H1 (cell line): Measurements from ENCODE around the gene GALNTL6. TPM values are rescaled to one million over a fixed set of nuclear protein-coding genes. Genes with fewer than 3 reads are reported as not detected.

Experiments
- CTCF ChIA-PET: fragments of 300-600 bp; sonication (Branson Sonifier 250); formaldehyde crosslinking; loops from one replicate; lab custom pipeline; 2021; ENCODE audit not compliant: partially characterized antibody; lab: Charles Lee
- POLR2A ChIA-PET: fragments of 300-600 bp; sonication (Branson Sonifier 250); formaldehyde crosslinking; loops from one replicate; lab custom pipeline; 2021; ENCODE audit warnings: inconsistent platforms; ENCODE audit not compliant: partially characterized antibody; lab: Charles Lee
- DNase-seq, 2 experiments: peaks; one replicate each; pipeline versions ENCODE4 v3.0.0 to v3.0.0-alpha.2; 2010 to 2022; ENCODE audit warnings: low spot score in 2 of 2, low read depth in 1 of 2, mixed read lengths in 1 of 2
- FAIRE-seq: peaks from 2 replicates; lab custom pipeline; 2011; peaks lifted over from hg19 to GRCh38; lab: Jason Lieb, UNC
- H2AFZ ChIP-seq: 2 replicates; pipeline ENCODE4 v1.8.1; 2012; ENCODE audit warnings: low read length, inconsistent platforms
- H2AK5ac ChIP-seq: 2 replicates; pipeline ENCODE4 v1.6.1; 2013; ENCODE audit warnings: low read depth, low read length
- H2BK120ac ChIP-seq: replicated peaks from 2 replicates; pipeline ENCODE3; 2013; ENCODE audit warnings: low read depth, low read length, inconsistent platforms
- H2BK12ac ChIP-seq: 2 replicates; pipeline ENCODE4 v1.6.1; 2013; ENCODE audit warnings: low read depth, low read length
- H2BK15ac ChIP-seq: 2 replicates; pipeline ENCODE4 v1.6.1; 2013; ENCODE audit warnings: low read length
- H2BK20ac ChIP-seq: 2 replicates; pipeline ENCODE4 v1.6.1; 2013; ENCODE audit warnings: low read length
- H2BK5ac ChIP-seq: 2 replicates; pipeline ENCODE4 v1.6.1; 2013; ENCODE audit warnings: low read depth, low read length
- H3K14ac ChIP-seq: 2 replicates; pipeline ENCODE4 v1.6.1; 2013; ENCODE audit warnings: inconsistent platforms; ENCODE audit not compliant: insufficient read length
- H3K18ac ChIP-seq: 2 replicates; pipeline ENCODE4 v1.6.1; 2013; ENCODE audit warnings: low read length; ENCODE audit errors: extremely low read depth
- H3K23ac ChIP-seq: 2 replicates; pipeline ENCODE4 v1.6.1; 2013; ENCODE audit warnings: inconsistent platforms; ENCODE audit not compliant: insufficient read length
- H3K23me2 ChIP-seq: 2 replicates; pipeline ENCODE4 v1.6.1; 2013; ENCODE audit warnings: low read depth, low read length
- H3K27ac ChIP-seq: 2 replicates; pipeline ENCODE4 v1.6.1; 2011; ENCODE audit warnings: low read depth, low read length, inconsistent platforms
- H3K27me3 ChIP-seq, 4 experiments: replicated peaks in 1 of 4; 1 replicate in 1 of 4; 2 replicates in 3 of 4; pipeline versions ENCODE4 v1.6.1 to v1.8.1; 2011 to 2013; ENCODE audit warnings: low read length in 3 of 4, mild to moderate bottlenecking in 3 of 4, inconsistent platforms in 2 of 4, mixed read lengths in 2 of 4, moderate library complexity in 1 of 4; ENCODE audit not compliant: control insufficient read depth in 3 of 4, insufficient read depth in 3 of 4; ENCODE audit errors: extremely low read depth in 1 of 4
- H3K36me3 ChIP-seq, 4 experiments: 2 replicates each; pipeline versions ENCODE4 v1.6.1 to v1.8.1; 2011 to 2013; ENCODE audit warnings: mild to moderate bottlenecking in 4 of 4, low read length in 3 of 4, moderate library complexity in 2 of 4, control low read depth in 1 of 4, inconsistent platforms in 1 of 4; ENCODE audit not compliant: insufficient read depth in 4 of 4, control insufficient read depth in 2 of 4
- H3K4ac ChIP-seq: replicated peaks from 2 replicates; pipeline ENCODE3; 2013; ENCODE audit warnings: low read length, low read depth, mixed read lengths, inconsistent platforms; ENCODE audit not compliant: insufficient read length
- H3K4me1 ChIP-seq, 4 experiments: replicated peaks in 1 of 4; 1 replicate in 1 of 4; 2 replicates in 3 of 4; pipeline versions ENCODE4 v1.6.1 to v1.8.1; 2011 to 2013; ENCODE audit warnings: low read length in 3 of 4, inconsistent platforms in 2 of 4, mixed read lengths in 1 of 4; ENCODE audit not compliant: insufficient read depth in 4 of 4, control insufficient read depth in 3 of 4
- H3K4me2 ChIP-seq, 2 experiments: 2 replicates each; pipeline versions ENCODE4 v1.6.1 to v1.8.1; 2011 to 2013; ENCODE audit warnings: low read depth in 2 of 2, low read length in 2 of 2, control low read depth in 1 of 2, inconsistent platforms in 1 of 2, mild to moderate bottlenecking in 1 of 2; ENCODE audit not compliant: insufficient read depth in 1 of 2
- H3K4me3 ChIP-seq, 4 experiments: fragments of 200-600, 300-600 bp in 1 of 4; sonication (generic), shearing (Covaris generic), sonication (Bioruptor Twin) in 1 of 4; 2 replicates each; pipeline versions ENCODE4 v1.5.1 to v1.8.1; 2011 to 2016; ENCODE audit warnings: low read length in 4 of 4, low read depth in 3 of 4, control low read depth in 2 of 4, inconsistent platforms in 2 of 4, mild to moderate bottlenecking in 2 of 4, mixed read lengths in 1 of 4, moderate library complexity in 1 of 4; ENCODE audit not compliant: insufficient read depth in 2 of 4; ENCODE audit errors: extremely low read depth in 1 of 4
- H3K56ac ChIP-seq: replicated peaks from 2 replicates; pipeline ENCODE3; 2013; ENCODE audit warnings: low read depth, mild to moderate bottlenecking, mixed read lengths, low read length, inconsistent platforms; ENCODE audit not compliant: insufficient read length
- H3K79me1 ChIP-seq: 2 replicates; pipeline ENCODE4 v1.6.1; 2013; ENCODE audit warnings: low read depth, low read length, control low read depth
- H3K79me2 ChIP-seq, 2 experiments: 2 replicates each; pipeline versions ENCODE4 v1.6.1 to v1.8.1; 2012 to 2013; ENCODE audit warnings: low read length in 2 of 2, mild to moderate bottlenecking in 2 of 2, inconsistent platforms in 1 of 2; ENCODE audit not compliant: insufficient read depth in 2 of 2, control insufficient read depth in 1 of 2
- H3K9ac ChIP-seq, 4 experiments: replicated peaks in 1 of 4; 1 replicate in 1 of 4; 2 replicates in 3 of 4; pipeline versions ENCODE4 v1.6.1 to v1.8.1; 2011 to 2013; ENCODE audit warnings: low read depth in 3 of 4, low read length in 3 of 4, control low read depth in 2 of 4, mild to moderate bottlenecking in 2 of 4, moderate library complexity in 2 of 4, inconsistent platforms in 1 of 4; ENCODE audit errors: extremely low read depth in 1 of 4
- H3K9me3 ChIP-seq, 2 experiments: 2 replicates each; pipeline versions ENCODE4 v1.6.1 to v1.8.1; 2012 to 2013; ENCODE audit warnings: mild to moderate bottlenecking in 2 of 2, moderate library complexity in 2 of 2, control low read depth in 1 of 2, inconsistent platforms in 1 of 2, low read depth in 1 of 2, low read length in 1 of 2, mixed read lengths in 1 of 2; ENCODE audit not compliant: insufficient read depth in 2 of 2
- H4K20me1 ChIP-seq, 2 experiments: replicated peaks in 1 of 2; 2 replicates each; pipeline versions ENCODE3 to v1.8.1; 2011 to 2013; ENCODE audit warnings: inconsistent platforms in 2 of 2, low read length in 2 of 2, mild to moderate bottlenecking in 1 of 2; ENCODE audit not compliant: insufficient read depth in 2 of 2, control insufficient read depth in 1 of 2
- H4K5ac ChIP-seq: 2 replicates; pipeline ENCODE4 v1.6.1; 2013; ENCODE audit warnings: low read length, low read depth, mixed read lengths, inconsistent platforms; ENCODE audit not compliant: insufficient read length
- H4K8ac ChIP-seq: 2 replicates; pipeline ENCODE4 v1.8.0; 2013; ENCODE audit warnings: mild to moderate bottlenecking, moderate library complexity, low read length, inconsistent platforms; ENCODE audit not compliant: insufficient read depth; ENCODE audit errors: extremely low read depth
- H4K91ac ChIP-seq: replicated peaks from 2 replicates; pipeline ENCODE3; 2013; ENCODE audit warnings: low read length, mixed read lengths, inconsistent platforms; ENCODE audit not compliant: insufficient read length
- ASH2L ChIP-seq: fragments of 200-600, 300-600 bp; sonication (generic); IDR thresholded peaks from one replicate; pipeline ENCODE4 v1.7.1; 2017; ENCODE audit warnings: low read length
- CBX5 ChIP-seq: fragments of 300-800, 300-1000 bp; sonication (generic); IDR thresholded peaks from 2 replicates; pipeline ENCODE4 v1.7.1; 2016; ENCODE audit warnings: antibody characterized with exemption, low read length, low read depth
- EGR1 ChIP-seq: IDR thresholded peaks from 2 replicates; pipeline ENCODE4 v1.6.1; 2011; ENCODE audit warnings: low read depth, low read length, borderline replicate concordance
- JUN ChIP-seq: IDR thresholded peaks from 2 replicates; pipeline ENCODE4 v1.6.1; 2011; ENCODE audit warnings: low read depth, mild to moderate bottlenecking, improper control_type of control experiment, low read length
- KDM4A ChIP-seq: IDR thresholded peaks from one replicate; pipeline ENCODE4 v1.7.1; 2012; ENCODE audit warnings: low read depth, mild to moderate bottlenecking, moderate library complexity, low read length, inconsistent platforms; ENCODE audit not compliant: severe bottlenecking
- NANOG ChIP-seq: IDR thresholded peaks from 2 replicates; pipeline ENCODE4 v1.6.1; 2011; ENCODE audit warnings: low read length, low read depth, mild to moderate bottlenecking, inconsistent platforms; ENCODE audit not compliant: insufficient read depth, poor library complexity, severe bottlenecking
- RBBP5 ChIP-seq: IDR thresholded peaks from 2 replicates; pipeline ENCODE4 v1.7.1; 2012; ENCODE audit warnings: low read depth, mild to moderate bottlenecking, inconsistent platforms, low read length, moderate library complexity, borderline replicate concordance
- RXRA ChIP-seq: IDR thresholded peaks from 2 replicates; pipeline ENCODE4 v1.6.1; 2011; ENCODE audit warnings: low read depth, mild to moderate bottlenecking, low read length, moderate library complexity; ENCODE audit not compliant: insufficient read depth
- SAP30 ChIP-seq: fragments of 300-600 bp; sonication (generic); IDR thresholded peaks from 2 replicates; pipeline ENCODE4 v1.7.1; 2012; ENCODE audit warnings: low read length, moderate library complexity, mild to moderate bottlenecking, inconsistent platforms; ENCODE audit not compliant: insufficient read depth, insufficient replicate concordance
- SIRT6 ChIP-seq: IDR thresholded peaks from one replicate; pipeline ENCODE4 v1.7.1; 2012; ENCODE audit warnings: low read length, inconsistent platforms
- SIX5 ChIP-seq: IDR thresholded peaks from 2 replicates; pipeline ENCODE4 v1.6.1; 2011; ENCODE audit warnings: mild to moderate bottlenecking, low read depth, low read length
- SP1 ChIP-seq: IDR thresholded peaks from 2 replicates; pipeline ENCODE4 v1.6.1; 2011; ENCODE audit warnings: low read depth, low read length
- SRF ChIP-seq: IDR thresholded peaks from 2 replicates; pipeline ENCODE4 v1.6.1; 2011; ENCODE audit warnings: mild to moderate bottlenecking, low read depth, low read length, moderate library complexity
- SUZ12 ChIP-seq: fragments of 200-600 bp; sonication (generic); IDR thresholded peaks from 2 replicates; pipeline ENCODE4 v1.6.1; 2012; ENCODE audit warnings: mild to moderate bottlenecking, inconsistent platforms, low read length, moderate library complexity, mixed read lengths
- WGBS, 2 experiments: shearing (Covaris generic) in 1 of 2; methylation state at CpG; one replicate each; pipeline versions ENCODE4 v1.1.6 to v1.1.7; 2013 to 2015; ENCODE audit warnings: low lambda C conversion rate in 2 of 2, mixed read lengths in 2 of 2, inconsistent platforms in 1 of 2, low coverage in 1 of 2, missing lambda C conversion rate in 1 of 2; ENCODE audit not compliant: insufficient replicate concordance in 2 of 2, insufficient coverage in 1 of 2, insufficient read length in 1 of 2; ENCODE audit errors: extremely low coverage in 1 of 2, missing lambda C conversion rate in 1 of 2; 5-methylcytosine and 5-hydroxymethylcytosine counted together
- polyA plus RNA-seq, 7 experiments: library from polyadenylated mRNA; depleted of rRNA in 3 of 7; stranded (reverse) in 5 of 7; unstranded in 2 of 7; fragments of >200 nt in 5 of 7; fragments of 200-250 nt in 2 of 7; gene quantifications; 1 replicate in 5 of 7; 2 replicates in 1 of 7; 4 replicates in 1 of 7; pipeline versions ENCODE4 v1.2.1 to v1.2.3, GENCODE V29; 2011 to 2013; ENCODE audit warnings: missing spikeins in 2 of 7, mixed read lengths in 2 of 7
- total RNA-seq: library from RNA; stranded (reverse); fragmentation: NEBNext Ultra II Directional; extraction: Animal tissue kit (Norgen Biotek cat#: 25700); gene quantifications from 2 replicates; pipeline ENCODE4 v1.2.1, GENCODE V29; 2021
- TF ChIP-seq, protein P1 (sequence below): IDR thresholded peaks from 2 replicates; pipeline ENCODE4 v1.6.1; 2011; ENCODE audit warnings: low read depth, mild to moderate bottlenecking, low read length; ENCODE audit not compliant: insufficient read depth

The GALNTL6 gene
- total and polyA plus RNA-seq, 2 of the 8 experiments (the other 6 are each of a cell fraction or from before 2014, with no cell fraction given): 0.03 to 0.32 TPM

- Histone ChIP-seq H3K4me2 (no peak overlapping the region), H3K36me3 (no peaks in the 10 kb centered on the region), H4K91ac (no peak overlapping the region), H2BK5ac (no peak overlapping the region), H4K8ac (no peak overlapping the region), H2AK5ac (no peak overlapping the region), H3K4me1 (no peaks in the 10 kb centered on the region), H2AFZ (no peak overlapping the region), H2BK15ac (no peak overlapping the region), H3K14ac (no peak overlapping the region), H3K79me1 (no peaks in the 10 kb centered on the region), H3K9me3 (peaks cover 3 to 4% of the 10 kb centered on the region in 2 experiments; a peak in 3 of 4 replicates), H3K9ac (no peak overlapping the region), H2BK20ac (no peak overlapping the region), H3K79me2 (no peaks in the 10 kb centered on the region), H3K56ac (no peak overlapping the region), H3K27me3 (no peaks in the 10 kb centered on the region), H3K4ac (no peak overlapping the region), H3K18ac (no peak overlapping the region), H3K23ac (no peak overlapping the region), H3K27ac (no peak overlapping the region), H3K23me2 (no peaks in the 10 kb centered on the region), H2BK12ac (no peak overlapping the region), H4K5ac (no peak overlapping the region), H2BK120ac (no peak overlapping the region), H4K20me1 (no peaks in the 10 kb centered on the region), H3K4me3 (no peak overlapping the region)
- POLR2A ChIA-PET: no interaction called here
- FAIRE-seq (no peak), DNase-seq (no peak)
- CTCF ChIA-PET: no interaction called here
- WGBS, 2 experiments: 94% methylated on average over 1 of the region's 1 CpG; no CpG with 5 or more reads in 1 of the 2 experiments
- no peak for TF ChIP-seq ASH2L
- no peak for TF ChIP-seq SP1
- TF ChIP-seq SIX5: no peak
- TF ChIP-seq, protein P1, sequence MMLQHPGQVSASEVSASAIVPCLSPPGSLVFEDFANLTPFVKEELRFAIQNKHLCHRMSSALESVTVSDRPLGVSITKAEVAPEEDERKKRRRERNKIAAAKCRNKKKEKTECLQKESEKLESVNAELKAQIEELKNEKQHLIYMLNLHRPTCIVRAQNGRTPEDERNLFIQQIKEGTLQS: no peak
- no peak for TF ChIP-seq CBX5
- no peak for TF ChIP-seq SUZ12
- no peak for TF ChIP-seq SAP30
- no peak for TF ChIP-seq RXRA
- no peak for TF ChIP-seq JUN
- TF ChIP-seq NANOG: no peak
- no peak for TF ChIP-seq SIRT6
- no peak for TF ChIP-seq RBBP5
- no peak for TF ChIP-seq SRF
- no peak for TF ChIP-seq KDM4A
- TF ChIP-seq EGR1: no peak
Observed at GRCh38 chr4:172740434-172740833, 927.2 kb downstream of the GALNTL6 start.
